ENCODE measurements around the gene LLPH.

DNA sequence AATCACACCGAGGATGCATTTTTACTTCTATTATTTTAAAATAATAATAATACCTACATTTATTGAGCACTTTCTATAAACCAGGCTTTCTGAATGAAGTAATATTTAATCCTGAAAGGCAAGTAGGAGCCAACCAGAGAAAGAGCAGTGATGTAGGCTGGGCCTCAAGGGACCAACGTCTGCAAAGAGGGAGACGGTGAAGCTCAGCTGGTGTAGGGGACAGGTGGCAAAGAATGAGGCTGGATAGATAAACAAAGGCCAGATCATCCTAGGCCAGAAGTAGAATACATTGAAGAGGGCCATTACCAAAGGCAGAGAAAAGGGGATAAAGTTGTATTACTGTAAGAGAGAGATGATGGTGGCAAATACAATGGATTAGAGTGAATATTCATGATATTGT lies 40.1 kb upstream of the LLPH start:
- TF ChIP-seq, protein P1, sequence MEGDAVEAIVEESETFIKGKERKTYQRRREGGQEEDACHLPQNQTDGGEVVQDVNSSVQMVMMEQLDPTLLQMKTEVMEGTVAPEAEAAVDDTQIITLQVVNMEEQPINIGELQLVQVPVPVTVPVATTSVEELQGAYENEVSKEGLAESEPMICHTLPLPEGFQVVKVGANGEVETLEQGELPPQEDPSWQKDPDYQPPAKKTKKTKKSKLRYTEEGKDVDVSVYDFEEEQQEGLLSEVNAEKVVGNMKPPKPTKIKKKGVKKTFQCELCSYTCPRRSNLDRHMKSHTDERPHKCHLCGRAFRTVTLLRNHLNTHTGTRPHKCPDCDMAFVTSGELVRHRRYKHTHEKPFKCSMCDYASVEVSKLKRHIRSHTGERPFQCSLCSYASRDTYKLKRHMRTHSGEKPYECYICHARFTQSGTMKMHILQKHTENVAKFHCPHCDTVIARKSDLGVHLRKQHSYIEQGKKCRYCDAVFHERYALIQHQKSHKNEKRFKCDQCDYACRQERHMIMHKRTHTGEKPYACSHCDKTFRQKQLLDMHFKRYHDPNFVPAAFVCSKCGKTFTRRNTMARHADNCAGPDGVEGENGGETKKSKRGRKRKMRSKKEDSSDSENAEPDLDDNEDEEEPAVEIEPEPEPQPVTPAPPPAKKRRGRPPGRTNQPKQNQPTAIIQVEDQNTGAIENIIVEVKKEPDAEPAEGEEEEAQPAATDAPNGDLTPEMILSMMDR (conservative IDR thresholded peaks at IDR 0.05; ENCODE audit: low read length), result no peak
- TF ChIP-seq EZH2phosphoT487 (IDR thresholded peaks at IDR 0.05; ENCODE audit: borderline replicate concordance), result no peak

Data from Loucy (cell line).